ENCODE data around the gene CTSE.

- no peak for TF ChIP-seq E2F3 (CRISPR knock-in tag; IDR thresholded peaks at IDR 0.05)
- no peak for TF ChIP-seq HNRNPUL1 (IDR thresholded peaks at IDR 0.05; ENCODE audit: low read length)
- TF ChIP-seq POU5F1 (IDR thresholded peaks at IDR 0.05; ENCODE audit: borderline replicate concordance, low read depth, low read length, partially characterized antibody): no peak
- no peak for TF ChIP-seq MAZ (CRISPR knock-in tag; conservative IDR thresholded peaks at IDR 0.05 in 1 of 2, IDR thresholded peaks at IDR 0.05 in 1 of 2)
- TF ChIP-seq CCAR2 (IDR thresholded peaks at IDR 0.05; ENCODE audit: low read depth, low read length): no peak
- no peak for TF ChIP-seq MLX (CRISPR knock-in tag; conservative IDR thresholded peaks at IDR 0.05)
Measured at GRCh38 chr1:205977402-205978014, 46.2 kb downstream of the CTSE start.
